Left cardiac atrium (tissue), 4 donors: ENCODE data around the gene KHK. TPM values are rescaled to one million over a fixed set of nuclear protein-coding genes. Genes with fewer than 3 reads are reported as not detected.

ENCODE experiments used
- ATAC-seq, 2 donors: fragments of 200-7000 bp; cut with Tn5 transposase; one replicate each; pipeline ENCODE4 v1.9.1; 2020; ENCODE audit warnings: mild to moderate bottlenecking in 2 of 2, moderate library complexity in 2 of 2
- DNase-seq: peaks from one replicate; pipeline ENCODE4 v3.0.0-alpha.2; 2020
- intact Hi-C, 2 donors: fragments of 100-400 bp; cut with DNase I; formaldehyde crosslinking; loops; one replicate each; pipeline versions ENCODE4 v1.14.1 to v1.15.1; 2022 to 2023
- long read RNA-seq: library from polyadenylated mRNA; unstranded; transcript quantifications from one replicate; pipeline ENCODE4 v2.0.0, GENCODE V29; 2021
- total RNA-seq, 2 donors: library from RNA; stranded (reverse); fragmentation: NEBNext Ultra II Directional; extraction: Animal tissue kit (Norgen Biotek cat#: 25700); gene quantifications; one replicate each; pipeline ENCODE4 v1.2.1, GENCODE V29; 2021
- donor health status: DM: no; HTN: yes; CAD: no.
- donor health status: DM: no; HTN: yes; CAD: no; lungs with severe emphysema.
- donor health status: DM: yes; HTN: yes; CAD: no.
- donor health status: Dilated cardiomyopathy.

KHK gene
- total RNA-seq: 1 to 10 TPM; 3.0 to 4.3 TPM
- long read RNA-seq, transcript KHK-202 (8 exons, 2,411 nt): major isoform, 5 of 6 reads
- long read RNA-seq, partial matches to known transcripts: 0 of 6 reads
- long read RNA-seq, other reads (novel, unspliced or antisense): 1 of 6 reads

DNA sequence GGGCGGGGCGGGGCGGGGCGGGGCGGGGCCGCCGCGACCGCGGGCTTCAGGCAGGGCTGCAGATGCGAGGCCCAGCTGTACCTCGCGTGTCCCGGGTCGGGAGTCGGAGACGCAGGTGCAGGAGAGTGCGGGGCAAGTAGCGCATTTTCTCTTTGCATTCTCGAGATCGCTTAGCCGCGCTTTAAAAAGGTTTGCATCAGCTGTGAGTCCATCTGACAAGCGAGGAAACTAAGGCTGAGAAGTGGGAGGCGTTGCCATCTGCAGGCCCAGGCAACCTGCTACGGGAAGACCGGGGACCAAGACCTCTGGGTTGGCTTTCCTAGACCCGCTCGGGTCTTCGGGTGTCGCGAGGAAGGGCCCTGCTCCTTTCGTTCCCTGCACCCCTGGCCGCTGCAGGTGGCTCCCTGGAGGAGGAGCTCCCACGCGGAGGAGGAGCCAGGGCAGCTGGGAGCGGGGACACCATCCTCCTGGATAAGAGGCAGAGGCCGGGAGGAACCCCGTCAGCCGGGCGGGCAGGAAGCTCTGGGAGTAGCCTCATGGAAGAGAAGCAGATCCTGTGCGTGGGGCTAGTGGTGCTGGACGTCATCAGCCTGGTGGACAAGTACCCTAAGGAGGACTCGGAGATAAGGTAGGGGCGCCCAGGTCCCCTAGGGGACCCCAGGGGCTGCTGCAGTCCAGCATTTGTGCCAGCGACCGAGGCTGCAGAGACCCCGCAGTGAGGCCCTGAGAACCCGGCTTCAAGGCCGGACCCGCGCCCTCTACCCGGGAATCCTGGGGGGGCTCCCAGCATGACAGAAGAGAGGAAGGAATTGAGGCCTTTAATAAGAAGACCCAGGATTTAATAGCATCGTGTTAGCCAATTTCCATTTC, at the start of gene KHK:
TSS of gene KHK (plus strand) at position 49 of the 870 bp plus-strand sequence. CDS start at position 537, 488 bp downstream.
- DNase-seq: peak; percentile 70
- peak; percentile 2 to 25 for ATAC-seq
- intact Hi-C loops: loop anchor here (2.0 to 10.0 kb wide), 3 partner anchors 36 to 122 kb away; partner anchors contain the start of genes TMEM214 (in 2 of the 2) and AGBL5 (in 1 of the 2)

DNA sequence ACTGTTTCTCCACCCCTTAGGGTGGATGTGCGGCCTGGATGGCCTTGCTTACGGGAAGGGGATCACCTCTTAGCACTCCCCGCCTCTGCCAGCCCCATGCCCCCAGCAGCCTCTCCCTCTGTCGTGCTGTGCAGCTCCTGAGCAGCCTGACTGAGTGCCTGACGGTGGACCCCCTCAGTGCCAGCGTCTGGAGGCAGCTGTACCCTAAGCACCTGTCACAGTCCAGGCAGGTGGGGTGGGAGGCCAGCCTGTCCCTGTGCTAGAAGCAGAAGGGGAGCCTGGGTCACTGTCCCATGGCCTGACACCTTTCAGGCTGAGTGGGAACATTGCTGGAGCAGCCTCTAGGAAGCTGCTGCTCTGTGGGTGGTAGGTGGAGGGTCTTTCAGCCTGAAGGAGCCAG, 48.6 kb upstream of the KHK start:
- DNase-seq (no peak), ATAC-seq (no peak)
- intact Hi-C loops: loop anchor here (10.0 kb wide), 1 partner anchor 47 kb away; the partner anchor contains the start of gene KHK (in 2 of the 2)

DNA sequence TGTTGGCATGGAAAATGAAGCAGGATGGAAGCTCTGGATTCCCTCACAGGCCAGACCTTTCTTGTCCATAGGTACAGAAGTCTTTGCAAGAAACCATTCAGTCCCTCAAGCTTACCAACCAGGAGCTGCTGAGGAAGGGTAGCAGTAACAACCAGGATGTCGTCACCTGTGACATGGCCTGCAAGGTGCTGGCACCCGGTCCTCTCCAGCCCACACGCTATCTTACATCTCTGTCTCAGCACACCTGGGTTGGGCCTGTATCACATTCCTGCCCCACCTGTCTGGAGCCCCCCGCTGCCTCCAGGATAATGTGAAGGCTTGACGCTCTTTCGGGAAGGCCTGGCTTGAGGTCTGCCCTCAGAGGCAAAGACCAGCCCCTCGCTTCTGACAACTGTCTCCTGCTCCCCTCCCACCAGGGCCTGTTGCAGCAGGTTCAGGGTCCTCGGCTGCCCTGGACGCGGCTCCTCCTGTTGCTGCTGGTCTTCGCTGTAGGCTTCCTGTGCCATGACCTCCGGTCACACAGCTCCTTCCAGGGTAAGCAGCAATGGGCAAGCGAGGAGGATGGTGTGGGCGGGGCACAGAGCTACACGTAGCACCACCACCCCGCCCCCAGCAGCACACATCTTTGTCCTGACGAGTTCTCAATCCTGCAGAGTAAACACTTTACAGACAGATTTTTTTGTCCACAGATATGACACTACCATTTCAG, 47.8 kb upstream of the KHK start:
- intact Hi-C loops: loop anchor here (10.0 kb wide), 1 partner anchor 46 kb away; the partner anchor contains the start of gene KHK (in 2 of the 2)
- DNase-seq (no peak), ATAC-seq (no peak)

DNA sequence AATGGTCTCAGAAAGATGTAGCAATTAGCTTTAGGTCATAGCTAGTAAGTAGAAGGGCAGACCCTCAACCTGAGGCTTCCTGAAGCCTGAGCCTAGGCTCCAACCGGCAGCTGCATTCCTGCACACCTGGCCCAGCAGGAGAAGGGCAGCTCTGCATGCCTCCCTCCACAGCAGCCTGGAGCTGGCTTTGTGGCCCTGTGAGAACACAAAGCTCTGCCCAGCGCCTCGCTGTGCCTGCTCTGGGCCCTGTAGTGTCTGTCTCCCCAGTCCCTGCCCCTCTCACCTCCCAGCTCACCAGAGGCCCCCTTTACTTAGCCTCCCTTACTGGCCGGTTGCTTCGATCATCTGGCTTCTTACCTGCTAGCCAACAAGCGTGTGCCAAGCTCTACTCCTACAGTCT, 47.1 kb upstream of the KHK start:
- DNase-seq: no peak
- intact Hi-C loops: loop anchor here (10.0 kb wide), 1 partner anchor 45 kb away; the partner anchor contains the start of gene KHK (in 2 of the 2)
- ATAC-seq: no peak

DNA sequence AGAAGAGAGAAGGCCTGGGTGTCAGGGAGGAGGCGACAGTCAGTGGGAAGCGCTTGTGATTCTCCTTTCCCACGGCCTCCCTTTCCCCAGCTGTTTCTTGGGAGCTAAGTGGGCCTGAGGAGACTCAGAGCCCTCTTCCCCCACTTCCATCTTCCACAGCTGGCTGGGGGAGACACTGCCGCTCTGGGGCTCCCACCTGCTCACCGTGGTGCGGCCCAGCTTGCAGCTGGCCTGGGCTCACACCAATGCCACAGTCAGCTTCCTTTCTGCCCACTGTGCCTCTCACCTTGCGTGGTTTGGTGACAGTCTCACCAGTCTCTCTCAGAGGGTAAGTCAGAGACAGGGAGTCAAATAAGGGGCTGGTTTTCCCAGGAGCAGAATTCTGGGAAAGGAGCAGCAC, 46.7 kb upstream of the KHK start:
- no peak for ATAC-seq
- intact Hi-C loops: loop anchor here (10.0 kb wide), 1 partner anchor 45 kb away; the partner anchor contains the start of gene KHK (in 2 of the 2)
- DNase-seq: no peak

DNA sequence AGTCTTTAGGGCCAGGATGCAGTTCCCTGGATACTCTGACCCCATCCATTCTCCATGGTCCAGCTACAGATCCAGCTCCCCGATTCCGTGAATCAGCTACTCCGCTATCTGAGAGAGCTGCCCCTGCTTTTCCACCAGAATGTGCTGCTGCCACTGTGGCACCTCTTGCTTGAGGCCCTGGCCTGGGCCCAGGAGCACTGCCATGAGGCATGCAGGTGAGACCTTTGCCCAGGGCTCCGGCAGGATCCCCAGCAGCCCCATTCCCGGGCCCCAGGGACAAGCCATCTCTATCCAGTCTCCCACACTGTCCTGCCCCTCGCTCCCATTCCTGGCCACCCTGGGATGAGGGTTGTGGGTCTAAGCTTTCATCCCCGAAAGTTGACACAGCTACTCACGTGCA, 46.3 kb upstream of the KHK start:
- no peak for ATAC-seq
- no peak for DNase-seq
- intact Hi-C loops: no loop called here

DNA sequence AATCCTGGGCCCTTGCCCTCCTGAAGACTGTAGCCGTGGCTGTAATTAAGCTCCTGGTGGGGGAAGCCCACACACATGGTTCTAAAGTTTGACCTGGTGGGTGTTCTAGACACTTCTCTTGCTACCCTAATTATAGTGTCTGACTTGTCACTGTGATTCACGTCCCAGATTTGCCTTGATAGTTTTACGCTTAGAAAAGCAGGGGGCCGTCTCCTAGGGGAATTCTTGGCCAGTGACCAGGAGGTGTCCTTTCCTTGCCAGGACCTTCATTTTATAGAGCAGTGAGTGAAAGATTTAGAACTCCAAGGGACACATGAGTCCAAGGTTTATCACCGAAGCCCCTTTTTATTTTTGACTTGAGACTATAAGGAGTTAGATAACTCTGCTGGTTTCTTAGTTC, 44.8 kb upstream of the KHK start:
- DNase-seq: no peak

DNA sequence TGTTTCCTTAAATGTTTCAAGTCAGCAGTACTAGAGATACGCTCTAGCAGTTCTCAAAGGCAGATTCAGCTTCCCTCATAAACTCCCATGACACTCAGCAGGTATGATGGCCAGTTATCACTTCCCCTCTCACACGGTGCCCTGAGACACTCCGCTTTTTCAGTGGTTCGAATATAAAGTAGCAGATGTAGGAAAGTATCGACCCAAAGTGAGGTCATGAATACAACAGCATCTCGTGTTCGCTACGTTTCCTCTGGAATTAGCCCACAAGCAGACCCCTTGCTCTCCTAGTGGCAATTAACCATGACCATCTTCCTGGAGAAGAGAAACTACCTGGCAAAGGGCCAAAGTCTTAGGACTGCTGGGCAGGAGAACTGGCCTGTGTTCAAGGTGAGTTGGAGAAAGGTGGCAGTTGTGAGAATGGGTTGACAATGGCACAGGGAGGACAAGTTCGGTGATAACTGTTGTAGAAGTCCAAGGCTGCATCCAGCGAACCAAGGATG, 44.4 kb upstream of the KHK start:
- DNase-seq: no peak
- no peak for ATAC-seq
- intact Hi-C loops: no loop called here

More for the DNA sequence above, 44.8 kb upstream of the KHK start:
- intact Hi-C loops: no loop called here
- peak in 1 of 2 donors; percentile 14 for ATAC-seq

DNA sequence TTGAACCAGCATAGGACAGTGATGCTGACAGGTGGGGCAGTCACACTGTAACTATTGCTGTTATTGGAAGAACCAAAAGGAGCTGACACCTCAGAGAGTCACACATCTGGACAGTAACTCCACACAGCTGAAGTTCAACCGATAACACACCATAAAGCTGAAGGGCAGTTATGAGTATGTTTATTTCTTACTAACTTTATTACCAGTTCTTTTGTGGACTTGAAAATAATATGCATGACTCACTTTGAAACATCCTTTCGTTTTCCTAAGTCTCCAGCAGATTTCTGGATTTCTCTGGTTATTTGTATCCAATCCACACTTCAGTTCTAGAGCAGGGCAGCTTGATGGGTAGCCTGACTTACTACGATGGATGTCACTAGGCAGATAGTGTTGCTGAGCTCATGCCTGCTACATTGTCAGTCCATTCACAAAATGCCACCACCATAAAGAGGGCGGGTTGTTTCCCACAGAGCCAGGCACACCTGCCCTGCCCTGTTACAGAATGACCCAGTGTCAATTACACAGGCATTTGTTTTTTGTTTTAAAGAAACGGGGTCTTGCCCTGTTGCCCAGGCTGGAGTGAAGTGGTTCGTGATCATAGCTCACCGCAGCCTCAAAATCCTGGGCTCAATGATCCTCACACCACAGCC, 43.5 kb upstream of the KHK start:
- ATAC-seq (no peak), DNase-seq (no peak)
- intact Hi-C loops: no loop called here

DNA sequence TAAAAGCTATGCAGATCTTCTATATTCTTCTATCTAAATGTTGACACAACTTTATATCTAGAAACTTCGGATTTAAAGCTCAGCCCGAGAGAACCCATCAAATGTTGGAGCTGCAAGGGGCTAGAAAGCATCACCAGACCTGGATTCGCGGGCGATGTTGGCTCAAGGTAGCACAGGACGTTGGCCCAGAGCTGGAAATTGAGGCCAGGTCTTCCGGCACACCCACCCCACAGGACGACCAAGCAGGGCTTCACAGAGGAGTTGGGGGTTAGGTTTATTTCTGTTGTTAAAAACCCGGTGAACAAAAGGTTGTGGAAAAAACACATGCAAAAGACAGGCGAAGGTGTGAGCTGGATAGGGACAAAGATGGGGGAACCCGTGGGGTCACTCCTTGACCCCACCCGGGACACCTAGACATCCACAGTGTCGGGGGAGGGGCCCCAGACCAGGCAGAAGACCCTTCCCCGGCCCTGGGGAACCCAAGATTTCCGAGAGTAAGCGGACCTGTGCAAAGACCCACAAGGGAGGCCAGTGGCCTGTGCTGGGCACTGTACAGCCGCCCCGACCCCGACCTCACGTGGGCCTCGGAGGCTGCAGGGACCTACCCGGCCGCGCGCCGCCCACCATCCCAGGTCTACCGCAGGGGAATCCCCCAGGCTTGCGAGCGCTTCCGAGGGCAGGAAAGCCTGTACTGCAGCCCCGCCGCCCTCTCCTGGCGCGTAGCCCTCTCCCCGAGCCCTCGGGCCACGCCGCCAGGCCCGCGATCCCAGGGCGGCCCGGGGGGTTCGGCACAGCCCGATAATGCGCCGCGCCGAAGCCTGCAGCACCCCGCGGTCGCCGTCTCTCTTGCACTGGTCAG, 36.9 kb upstream of the KHK start:
- DNase-seq (peak; percentile 53), ATAC-seq (peak; percentile 18 to 30)
- intact Hi-C loops: loop anchor here in 1 of 2 donors (2.0 kb wide), 2 partner anchors 21 to 37 kb away; partner anchors contain the start of genes KHK and OST4

DNA sequence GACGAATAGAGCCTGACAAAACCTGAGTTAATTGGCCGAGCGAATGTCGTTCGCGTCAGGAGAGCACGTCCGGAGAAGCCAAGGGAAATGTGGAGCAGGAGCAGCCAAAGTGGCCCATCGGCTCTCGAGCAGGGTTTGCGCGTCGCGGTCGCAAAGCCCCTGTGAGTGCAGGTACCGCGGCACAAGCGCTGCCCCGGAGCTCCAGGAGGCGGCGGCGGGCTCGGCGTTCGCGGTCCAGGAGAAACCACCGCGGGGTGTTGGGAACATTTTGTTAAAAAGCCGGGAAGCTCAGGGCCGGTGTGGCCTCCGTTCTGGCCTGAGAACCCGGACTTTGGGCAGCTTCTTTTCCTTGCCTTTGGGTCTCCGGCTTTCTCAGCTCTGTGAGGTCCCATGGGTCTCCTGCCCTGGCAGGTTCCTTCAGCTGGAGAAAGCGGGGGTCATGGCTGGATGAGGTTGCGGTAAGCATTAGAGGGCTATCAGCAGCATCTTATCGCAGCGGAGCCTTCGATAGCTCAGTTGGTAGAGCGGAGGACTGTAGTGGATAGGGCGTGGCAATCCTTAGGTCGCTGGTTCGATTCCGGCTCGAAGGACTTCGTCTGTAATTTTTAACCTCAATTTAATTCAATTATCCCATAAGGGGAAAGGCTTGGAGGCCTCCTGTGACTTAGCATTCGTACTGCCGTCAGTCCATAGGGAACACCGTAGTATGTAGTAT, 36.1 kb upstream of the KHK start:
- peak; percentile 84 to 85 for ATAC-seq
- intact Hi-C loops: loop anchor here in 1 of 2 donors (2.0 kb wide), 2 partner anchors 20 to 36 kb away; partner anchors contain the start of genes KHK and OST4
- DNase-seq: peak; percentile 84

DNA sequence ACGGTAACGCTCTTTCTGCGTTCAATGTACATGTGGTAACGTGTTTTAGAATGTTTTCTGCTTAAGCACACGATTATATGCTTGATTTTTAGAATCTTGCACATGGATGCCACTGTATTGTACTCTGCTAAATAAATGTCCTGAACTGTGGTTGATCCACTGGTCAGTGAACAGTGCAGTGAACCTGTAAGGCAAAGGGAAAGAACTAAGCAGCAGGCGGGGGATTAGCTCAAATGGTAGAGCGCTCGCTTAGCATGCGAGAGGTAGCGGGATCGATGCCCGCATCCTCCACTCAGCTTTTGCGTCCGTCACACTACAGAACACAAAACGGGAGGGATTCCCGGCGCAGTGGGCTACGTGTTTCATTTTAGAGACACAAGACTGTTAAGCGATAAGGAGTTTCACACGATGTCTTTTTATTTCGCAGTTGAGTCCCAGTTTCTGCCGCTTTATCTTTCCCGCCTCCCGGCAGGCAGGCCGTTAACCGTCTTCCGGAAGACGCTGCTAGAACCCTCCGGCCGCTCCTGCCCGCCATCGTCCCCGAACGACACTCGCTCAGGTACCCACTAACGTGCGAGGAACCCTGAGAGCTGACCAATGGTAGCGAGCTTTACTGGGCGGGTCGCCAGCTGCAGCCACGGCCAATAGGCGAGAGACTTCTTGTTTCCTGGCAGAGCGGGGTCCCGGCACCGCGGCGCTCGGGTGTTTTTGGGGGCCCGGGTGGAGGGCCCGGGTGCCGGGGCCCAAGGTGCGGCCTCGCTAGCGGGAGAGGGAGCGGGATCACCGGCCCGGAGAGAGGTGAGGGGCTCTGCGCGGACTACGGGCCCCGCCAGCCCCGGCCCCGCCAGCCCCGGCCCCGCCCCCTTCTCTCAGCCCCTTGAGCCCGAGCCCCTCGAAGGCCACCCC, 35.3 kb upstream of the KHK start, which contains the start of gene AGBL5:
TSS of gene AGBL5 (plus strand) at position 673 of the 906 bp plus-strand sequence. CDS start 1,291 bp downstream, outside the sequence.
- intact Hi-C loops: loop anchor here in 1 of 2 donors (2.0 kb wide), 2 partner anchors 20 to 36 kb away; partner anchors contain the start of genes KHK and OST4
- ATAC-seq (peak; percentile 86), DNase-seq (peak; percentile 96)

DNA sequence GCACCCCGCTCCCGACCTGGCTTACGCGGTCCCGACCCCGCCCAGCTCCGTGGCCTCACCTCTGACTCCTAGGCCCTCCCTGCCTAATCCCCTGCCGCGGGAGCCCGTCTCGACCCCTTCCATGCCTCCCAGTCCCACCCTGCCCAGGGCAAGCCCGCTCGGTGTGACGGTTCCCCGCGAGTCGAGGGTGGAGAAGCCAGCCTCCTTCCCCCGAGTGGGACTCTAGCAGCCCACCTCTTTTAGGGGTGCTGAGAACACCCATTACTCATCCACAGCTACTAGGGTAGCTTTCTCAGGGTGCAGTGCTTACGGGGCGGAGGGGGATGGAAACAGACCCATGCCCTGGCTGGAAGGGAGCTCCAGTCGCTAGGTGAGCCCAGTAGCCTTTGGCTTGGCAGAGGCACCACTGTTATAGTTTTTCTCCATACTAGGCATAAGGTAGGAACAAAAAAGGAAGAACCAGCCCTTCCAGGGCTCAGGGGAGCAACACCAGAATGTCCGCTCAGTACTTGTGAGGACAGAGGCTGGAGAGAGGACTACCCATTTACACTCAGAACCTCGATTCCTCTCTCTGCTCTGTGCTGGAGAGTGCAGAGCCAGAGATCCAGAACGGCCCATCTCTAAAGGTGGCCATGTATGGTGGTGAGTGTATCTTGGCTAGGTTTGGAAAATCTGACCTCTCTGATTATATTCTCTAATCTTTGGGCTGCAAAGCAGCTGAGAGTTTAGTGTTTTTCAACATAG, 34.5 kb upstream of the KHK start:
- intact Hi-C loops: loop anchor here in 1 of 2 donors (2.0 kb wide), 2 partner anchors 19 to 35 kb away; partner anchors contain the start of genes KHK and OST4
- ATAC-seq (no peak), DNase-seq (peak; percentile 62)

DNA sequence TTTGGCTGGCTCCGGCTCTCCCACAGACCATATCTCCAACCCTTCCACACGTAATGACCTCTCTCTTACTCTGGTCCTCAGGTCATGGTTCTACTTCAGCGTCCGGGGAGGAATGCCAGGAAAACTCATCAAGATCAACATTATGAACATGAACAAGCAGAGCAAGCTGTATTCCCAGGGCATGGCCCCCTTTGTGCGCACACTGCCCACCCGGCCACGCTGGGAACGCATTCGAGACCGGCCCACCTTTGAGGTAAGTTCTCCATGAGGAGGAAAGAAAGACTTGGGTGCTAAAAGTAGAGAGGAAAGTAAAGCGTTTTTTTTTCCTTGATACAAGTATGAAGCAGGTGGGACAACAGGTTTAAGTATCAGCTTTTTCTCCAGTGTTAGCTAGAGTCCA, 33.3 kb upstream of the KHK start:
- intact Hi-C loops: no loop called here
- ATAC-seq (no peak), DNase-seq (no peak)

DNA sequence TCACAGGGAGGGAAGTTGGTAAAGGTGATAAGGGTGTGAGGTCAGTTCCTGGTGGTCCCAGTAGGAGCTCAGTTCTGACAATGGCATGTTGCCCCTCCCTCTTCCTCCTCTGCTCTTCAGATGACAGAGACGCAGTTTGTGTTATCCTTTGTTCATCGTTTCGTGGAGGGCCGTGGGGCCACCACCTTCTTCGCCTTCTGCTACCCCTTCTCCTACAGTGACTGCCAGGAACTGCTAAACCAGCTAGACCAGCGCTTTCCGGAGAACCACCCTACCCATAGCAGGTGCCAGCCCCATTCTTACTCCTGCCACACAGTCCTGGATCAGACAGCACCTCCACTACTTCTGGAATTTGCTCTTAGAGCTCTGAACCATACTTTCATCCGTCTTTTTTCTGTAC, 32.8 kb upstream of the KHK start:
- intact Hi-C loops: no loop called here
- ATAC-seq: no peak

More for the DNA sequence above, 32.8 kb upstream of the KHK start:
- DNase-seq: peak; percentile 1
